GM19035 (cell line): Measurements from ENCODE around the gene HLCS.
"Not testable (repeated sequence)": the region's sequence is repeated elsewhere in the genome, so short reads cannot be mapped to it uniquely, and the experiment has no call there.

Source experiments
- ATAC-seq: cut with Tn5 transposase; IDR thresholded peaks from one replicate; pipeline ENCODE4 v1.9.1; 2021; ENCODE audit not compliant: unreplicated experiment

Gene HLCS

DNA sequence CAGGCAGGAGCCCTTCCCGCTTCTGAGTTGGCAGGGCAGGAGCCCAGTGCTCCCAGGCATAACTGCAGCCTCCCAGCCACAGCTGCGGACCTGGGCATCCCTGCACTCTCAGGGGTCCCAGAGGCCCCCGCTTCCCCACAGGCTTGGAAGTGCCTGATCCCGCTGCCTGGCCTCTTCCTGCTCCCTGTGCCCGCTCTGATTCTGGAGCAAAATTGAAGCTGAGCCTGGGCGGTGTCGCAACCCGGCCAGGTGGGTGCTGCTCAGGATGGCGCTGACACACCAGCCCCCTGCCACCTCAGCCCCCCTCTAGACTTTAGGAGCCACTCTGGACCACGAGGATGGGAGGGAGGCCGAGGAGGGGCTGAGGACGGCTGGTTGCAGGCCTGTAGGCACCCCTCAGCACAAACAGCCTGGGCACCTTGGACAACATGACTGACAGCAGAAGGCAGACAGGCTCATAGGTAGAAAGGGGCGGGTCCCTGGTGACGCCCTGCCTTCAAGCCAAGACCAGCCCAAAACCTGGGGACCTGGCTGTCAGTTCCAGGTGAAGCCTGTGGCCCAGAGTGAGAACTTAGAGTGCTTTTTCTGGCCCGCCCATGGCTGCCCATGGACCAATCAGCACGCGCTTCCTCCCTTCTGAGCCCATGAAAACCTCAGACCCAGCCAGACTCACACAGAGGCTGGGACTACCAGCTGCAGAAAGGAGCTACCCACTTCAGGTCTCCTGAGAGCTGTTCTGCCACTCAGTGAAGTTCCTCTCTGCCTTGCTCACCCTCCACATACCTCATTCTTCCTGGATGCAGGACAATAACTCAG is 7.2 kb downstream of the HLCS start:
- no peak for ATAC-seq

DNA sequence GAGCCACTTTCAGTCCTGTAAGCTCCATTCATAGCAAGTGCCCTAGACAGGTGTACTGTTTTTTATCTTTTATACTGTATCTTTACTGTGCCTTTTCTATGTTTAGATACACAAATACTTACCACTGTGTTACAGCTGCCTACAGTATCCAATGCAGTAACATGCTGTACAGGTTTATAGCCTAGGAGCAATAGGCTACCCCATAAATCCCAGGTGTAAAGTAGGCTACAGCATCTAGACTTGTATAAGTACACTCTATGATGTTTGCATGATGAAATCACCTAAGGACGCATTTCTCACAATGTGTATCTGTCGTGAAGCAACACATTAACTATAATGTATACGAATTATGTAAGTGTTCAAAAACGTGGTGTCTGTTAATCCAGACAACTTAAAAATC is 10.7 kb downstream of the HLCS start:
- no peak for ATAC-seq

DNA sequence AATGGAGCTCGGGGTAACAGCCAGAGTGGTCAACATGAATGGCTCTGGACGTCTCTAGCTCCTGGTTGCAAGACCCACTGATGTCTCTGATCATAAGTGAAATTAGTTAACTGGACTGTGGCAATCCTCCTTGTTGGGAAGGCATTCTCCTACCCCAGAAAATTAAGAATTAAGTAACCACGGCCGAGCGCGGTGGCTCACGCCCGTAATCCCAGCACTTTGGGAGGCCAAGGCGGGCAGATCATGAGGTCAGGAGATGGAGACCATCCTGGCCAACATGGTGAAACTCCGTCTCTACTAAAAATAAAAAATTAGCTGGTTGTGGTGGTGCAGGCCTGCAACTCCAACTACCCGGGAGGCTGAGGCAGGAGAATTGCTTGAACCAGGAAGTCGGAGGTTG is 14.1 kb downstream of the HLCS start:
- not testable (repeated sequence) for ATAC-seq

DNA sequence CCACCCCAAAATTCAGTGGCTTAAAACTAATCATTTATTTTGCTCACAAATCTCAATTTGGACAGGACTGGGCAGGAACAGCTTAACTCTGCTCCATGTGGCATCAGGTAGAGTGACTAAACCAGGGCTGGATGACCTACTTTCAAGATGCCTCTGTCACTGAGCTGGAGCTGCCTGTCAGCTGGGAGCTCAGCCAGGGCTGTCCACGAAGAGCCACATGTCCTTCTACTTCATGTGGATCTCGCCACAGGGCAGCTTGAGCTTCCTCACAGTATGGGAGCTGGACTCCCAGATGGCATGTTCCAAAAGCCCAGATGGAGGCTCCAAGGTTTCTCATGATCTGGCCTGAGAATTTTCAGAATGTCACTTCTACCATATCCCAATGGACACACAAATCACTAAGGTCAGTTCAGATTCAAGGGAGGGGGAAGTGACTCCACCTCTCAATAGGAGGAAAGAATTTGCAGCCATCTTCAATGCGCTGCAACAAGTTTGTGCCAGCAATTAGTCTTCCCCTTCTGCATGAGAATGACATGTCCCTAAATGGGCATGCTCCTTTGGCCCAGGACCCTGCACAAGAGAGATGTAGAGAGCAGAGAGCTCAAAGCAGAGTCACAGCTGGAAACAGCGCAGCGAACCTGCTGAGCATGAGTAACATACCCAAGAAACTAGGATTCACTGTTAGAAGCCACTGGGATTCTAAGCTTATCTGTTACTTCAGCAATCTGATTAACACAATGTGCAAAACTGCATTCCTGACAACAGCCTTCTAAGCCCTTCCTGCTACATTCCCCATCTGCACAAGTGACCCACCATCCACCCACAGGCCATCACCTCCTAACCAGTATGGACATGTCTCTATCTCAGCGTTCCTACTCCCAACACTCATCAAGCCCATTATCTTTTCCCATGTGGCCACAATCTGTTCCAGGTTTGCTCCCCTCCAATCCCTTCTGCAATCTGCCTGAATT is 17.0 kb downstream of the HLCS start:
- no peak for ATAC-seq

DNA sequence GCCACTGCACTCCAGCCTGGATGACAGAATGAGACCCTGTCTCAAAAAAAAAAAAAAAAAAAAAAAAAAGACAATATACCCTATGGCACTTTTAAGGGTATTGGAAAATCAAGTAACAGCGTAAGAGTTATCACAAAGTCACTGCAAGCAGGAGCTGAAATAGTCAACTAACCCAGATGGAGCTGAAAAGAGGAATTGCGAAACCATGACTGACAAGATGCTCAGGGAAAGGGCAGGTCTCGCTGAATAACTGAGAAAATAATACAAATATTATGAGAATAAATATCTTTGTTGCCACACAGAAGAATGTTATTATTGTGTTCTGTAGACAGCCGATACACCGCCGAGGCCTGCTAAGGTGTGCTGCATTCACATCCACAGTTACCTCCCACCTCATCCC is 17.8 kb downstream of the HLCS start:
- no peak for ATAC-seq

DNA sequence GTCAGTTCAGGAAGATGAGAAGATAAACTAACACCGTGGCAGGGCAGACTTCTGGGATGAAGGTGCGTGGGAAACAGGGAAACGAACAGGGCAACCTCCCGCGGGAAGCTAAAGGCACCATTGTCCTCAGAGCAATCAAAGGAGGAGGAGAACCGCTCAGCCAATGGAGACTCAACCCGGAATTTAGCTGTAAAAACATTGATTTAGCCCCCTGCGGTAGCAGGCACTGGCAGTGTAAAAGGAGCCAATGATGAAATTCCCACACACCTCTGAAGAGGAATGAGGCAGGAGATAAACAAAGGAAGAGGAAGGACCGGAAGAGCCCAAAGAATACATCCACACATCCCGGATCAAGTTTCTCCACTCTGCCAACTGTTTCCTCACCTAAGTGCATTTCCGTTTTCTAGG is 19.5 kb downstream of the HLCS start:
- ATAC-seq = no peak

DNA sequence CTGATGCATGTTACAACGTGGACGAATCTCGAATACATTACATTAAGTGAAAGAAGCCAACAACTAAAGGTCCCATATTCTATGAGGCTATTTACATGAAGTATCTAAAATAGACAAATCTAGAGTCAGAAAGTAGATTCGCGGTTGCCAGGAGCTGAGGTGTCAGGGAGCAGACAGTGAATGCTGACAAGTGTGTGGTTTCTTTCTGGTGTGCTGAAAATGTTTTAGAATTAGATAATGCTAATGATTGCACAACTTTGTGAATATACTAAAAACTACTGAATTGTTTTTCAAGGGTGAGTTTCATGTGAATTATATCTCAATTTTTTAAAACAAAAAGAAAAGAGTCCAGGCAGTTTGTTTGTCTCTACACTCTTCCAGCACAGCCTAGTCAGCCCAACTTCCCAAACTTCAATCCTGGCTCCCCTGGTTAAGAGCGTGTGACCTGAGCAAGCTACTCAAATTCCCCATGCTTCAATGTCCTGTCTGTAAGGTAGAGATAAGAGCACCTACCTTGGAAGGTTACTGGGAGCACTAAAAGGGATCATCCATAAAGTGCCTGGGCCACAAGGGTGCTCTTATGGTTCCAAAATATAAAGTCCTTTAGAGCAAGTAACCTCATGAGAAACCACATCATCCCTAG is 20.9 kb downstream of the HLCS start:
- no peak for ATAC-seq

DNA sequence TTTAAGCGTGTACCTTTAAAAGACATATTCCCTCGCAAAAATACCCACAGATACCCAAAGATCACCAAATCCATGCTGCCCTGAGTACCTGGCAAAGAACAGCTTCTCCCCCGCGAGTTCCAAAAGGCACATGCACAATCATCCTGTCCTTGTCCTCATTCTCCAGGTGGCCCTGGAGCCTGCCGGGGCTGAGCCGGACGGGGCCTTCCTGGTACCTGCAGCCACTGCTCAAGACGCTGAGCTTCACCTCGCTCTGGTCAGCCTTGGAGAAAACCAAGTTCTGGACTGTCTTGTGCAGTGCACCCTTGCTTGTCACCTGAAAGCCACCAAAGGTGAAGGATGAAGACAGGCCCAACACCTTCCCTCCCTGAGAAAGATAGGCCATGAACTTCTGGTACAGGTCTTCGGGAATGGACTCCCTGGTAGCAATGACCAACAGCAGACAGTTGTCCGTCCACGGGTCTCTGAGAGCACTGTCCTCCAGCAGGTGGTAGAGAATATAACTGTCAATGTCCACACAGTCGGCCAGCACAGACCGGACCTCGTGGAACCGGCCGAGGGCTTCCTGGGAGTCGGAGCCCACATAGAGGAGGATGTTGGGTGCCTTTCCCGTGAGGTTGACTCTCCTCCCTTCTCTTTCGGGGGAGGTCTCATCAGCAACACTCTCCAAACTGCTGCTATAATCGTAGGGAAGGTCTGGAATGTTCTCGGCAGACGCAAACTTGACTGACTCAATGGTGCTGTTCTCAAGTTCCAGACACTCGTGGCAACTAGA is 29.9 kb downstream of the HLCS start:
- no peak for ATAC-seq

DNA sequence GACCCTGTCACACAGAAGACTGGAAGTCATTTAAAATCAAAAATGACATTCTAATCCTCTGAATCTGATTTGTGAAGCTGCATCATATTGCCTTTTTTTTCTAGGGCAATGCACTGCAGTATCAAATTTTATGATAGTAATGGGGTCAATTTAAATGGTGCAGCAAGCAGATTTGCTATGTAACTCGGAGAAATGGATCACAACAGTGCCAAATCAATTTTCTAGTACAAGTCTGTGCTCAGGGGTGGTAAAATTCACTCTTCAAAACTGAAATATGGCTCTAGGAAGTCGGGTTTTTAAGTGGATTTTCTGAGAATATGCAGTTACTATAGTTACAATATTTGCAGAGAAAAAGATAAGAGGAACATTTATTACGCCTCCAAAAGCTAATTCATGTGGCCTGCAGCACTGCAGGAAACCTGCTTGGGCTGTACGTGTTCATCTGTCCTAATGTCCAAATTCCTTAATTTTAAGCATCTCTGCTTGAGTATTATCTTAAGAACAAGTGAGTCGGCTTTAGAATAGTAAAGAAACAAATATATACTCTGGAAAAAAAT is 31.5 kb downstream of the HLCS start:
- ATAC-seq = no peak

DNA sequence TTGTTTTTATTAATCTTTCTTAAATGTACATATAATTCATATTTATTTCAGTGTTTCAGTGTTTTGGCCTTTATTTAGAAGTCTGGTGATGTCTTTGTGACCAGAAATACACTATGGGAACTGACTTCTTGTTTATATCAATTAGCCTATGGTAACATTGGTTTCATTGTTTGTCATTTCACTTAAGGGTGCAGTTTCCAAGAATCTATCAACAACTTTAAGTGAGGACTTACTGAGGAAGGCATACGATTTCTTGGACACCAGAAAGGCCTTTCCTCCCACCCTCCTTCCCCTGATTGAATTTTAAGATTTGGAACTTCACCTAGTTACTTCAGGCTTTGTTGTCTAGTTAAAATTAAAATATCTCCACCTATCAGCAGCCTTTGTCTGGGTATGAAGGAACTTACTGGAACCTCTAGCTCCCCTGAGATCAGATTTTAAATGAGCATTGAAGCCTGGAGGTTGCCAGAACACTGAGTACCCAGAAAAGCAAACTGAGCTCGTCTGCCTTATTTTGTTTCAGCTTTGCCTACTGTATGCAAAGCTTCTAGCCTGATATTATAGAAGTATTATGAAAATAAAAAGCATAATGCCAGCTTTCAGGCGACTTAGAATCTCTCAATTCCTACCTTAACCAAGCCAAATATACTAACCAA is 34.2 kb downstream of the HLCS start:
- no peak for ATAC-seq

DNA sequence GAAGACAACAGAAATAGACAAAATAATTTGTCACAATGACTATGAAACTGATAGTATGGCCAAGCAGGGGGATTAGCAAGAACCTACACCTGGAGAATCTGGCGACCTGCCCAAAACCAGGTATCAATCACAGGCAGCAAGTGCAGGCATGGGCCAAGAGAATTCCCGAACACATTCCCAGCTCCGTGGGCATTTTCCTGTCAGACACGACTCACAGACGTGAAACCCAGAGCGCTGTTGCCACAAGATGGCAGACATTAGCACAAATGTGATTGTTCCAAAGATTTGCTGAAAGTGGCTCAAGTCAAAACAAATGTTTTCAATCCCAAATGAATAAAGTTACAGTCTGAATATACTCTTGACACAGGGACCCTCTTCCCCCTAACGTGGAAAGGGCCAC is 36.8 kb downstream of the HLCS start:
- no peak for ATAC-seq

DNA sequence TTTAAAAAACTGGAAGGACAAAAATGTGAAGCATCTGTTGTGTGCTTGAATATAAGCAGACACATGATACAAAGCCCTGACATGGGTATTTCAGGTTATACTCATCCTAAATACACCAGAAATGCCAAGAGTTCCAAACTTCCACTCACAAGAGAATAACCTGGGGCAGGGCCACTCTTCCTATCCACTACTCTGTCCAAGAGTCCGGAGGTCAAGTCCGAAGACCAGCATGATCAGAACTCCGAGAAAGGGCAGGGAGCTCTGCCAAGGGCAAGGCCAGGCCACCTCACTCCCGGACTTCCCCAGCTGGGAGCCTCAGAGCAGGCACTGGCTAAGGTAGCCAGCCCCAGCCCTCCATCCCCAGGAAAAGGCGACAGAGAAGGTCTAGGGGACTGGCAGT is 37.5 kb downstream of the HLCS start:
- no peak for ATAC-seq

DNA sequence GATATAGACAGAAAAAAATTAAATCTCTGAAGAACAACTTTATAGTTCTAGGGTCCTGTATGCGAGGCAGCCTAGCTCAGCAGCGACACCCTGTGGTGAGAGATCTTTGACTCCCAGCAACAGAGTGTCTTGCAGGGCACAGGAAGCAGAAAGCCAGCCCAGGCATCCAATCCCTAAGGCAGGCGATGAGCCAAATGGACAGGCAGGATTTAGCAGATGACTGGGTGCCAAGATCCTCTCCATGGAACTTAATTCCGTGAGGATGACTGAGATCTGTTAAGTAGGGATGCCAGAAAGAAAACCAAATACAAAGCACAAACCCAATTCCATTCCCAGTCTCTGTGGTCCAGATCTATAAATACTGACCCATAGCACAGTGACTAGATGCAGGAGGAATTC is 38.8 kb downstream of the HLCS start:
- no peak for ATAC-seq

DNA sequence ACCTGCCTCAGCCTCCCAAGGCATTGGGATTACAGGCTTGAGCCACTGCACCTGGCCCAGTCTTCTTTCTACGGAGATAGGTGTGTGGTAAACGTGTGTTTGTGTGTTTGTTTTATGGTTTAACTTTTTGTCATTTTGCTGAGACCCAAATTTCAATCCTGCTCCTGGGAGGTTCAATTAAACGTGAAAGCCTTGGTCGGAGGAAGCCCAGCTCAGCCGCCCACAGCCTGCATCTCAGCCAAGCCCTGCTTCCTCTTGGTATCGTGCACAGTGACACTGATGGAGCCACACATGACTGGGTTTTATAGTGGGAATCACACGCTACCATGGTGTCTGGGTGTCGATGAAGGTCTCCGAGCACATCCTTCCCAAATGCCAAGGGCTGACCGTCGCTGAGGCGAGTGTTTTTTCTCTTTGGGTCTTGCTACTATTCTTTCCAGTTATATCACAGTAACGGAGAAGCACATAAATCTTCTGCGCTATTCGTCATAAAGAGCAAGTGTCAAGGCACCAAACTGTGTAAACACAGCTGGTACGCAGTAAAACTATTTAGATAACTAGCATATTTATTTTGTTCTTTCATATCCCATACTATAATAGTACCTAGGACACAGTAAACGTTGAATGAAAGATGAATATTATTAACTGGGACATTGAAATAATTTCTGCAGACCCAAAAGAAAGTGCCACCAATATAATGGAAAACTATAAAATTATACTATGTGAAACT is 39.3 kb downstream of the HLCS start:
- no peak for ATAC-seq

DNA sequence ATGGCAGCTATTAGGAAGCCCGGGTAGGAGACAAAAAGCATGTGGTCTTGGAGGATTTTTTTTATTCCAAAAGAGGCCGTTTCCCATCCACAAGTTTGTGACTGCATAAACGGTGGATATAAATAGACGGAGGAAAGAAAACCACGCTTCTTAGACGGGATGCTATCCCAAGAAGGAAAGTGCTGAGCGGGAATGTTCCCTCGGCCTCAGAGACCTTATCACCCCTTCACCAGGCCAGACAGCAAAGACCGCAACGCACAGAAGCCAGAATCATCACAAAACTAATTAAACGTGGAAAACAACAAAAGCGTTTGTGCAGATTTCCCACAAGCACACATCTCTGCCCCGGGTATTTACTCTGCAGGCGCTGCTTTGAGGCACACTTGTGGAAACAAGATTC is 43.2 kb downstream of the HLCS start:
- ATAC-seq = no peak

DNA sequence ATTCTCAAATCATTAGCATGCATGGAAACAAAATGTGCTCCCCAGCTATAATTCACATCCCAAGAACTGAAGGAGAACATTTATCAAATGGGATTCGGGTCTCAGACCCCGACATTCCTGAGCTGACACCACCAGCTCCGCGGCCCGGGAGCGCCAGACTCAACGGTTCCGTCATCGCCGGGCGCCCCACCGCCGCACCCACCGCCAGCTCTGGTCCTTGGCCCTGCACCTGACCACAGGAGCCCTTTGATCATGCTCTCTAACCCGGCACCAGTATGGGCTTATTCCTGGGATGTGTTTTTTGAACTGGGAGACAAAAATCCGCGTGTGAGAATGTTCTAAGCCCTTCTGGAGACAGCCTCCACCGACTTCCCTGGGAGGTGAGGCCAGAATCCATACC is 43.6 kb downstream of the HLCS start:
- ATAC-seq = no peak

DNA sequence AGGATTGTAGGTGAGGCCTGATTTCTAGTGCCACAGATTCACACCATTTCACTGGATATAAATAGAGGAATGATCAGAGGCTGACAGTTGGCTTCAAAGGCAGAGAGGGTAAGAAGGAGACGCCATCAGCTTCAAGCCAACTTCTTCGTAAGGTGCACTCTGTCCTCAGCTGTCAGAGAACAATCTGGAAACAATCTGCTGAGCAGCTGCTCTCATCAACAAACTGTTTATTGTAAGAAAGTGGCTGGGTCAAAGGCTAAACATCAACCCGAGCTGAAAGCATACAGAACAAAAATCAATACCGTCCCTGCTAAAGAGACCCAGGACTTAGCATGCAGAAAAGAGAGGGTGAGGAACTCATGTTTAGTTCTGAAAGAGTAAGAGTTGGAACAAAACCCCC is 48.2 kb downstream of the HLCS start:
- no peak for ATAC-seq

DNA sequence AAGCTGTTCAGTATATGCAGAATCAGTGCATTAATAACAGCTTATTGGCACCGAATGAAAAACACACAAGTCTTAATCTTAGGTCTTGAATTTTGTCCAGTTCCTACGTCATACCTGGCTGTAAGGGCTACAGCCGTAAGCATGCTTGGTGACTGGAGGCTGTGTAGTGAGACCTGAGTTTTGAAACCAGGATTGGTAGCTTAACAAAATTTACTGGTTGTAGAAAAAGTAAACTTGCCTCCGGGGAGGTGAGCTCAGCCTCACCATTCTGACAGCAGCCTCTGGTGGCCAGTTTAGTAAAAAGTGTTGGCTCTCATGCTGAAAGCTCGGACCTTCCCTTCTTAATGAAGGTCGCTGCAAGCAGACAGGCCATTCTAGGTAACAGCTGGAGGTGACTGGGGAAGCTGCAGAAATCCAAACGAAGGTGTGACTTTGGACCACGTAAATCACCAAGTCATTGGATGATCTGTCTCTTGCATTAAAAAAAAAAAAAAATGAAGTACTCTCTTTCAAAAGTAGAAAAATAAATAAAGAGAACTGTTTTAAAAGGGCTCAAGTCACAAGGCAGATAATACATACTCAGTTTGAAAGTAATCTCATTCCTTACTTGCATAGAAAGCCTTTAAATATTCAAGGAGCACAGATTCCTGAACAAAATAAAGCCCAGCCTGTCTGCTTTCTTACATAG is 48.9 kb downstream of the HLCS start:
- no peak for ATAC-seq

DNA sequence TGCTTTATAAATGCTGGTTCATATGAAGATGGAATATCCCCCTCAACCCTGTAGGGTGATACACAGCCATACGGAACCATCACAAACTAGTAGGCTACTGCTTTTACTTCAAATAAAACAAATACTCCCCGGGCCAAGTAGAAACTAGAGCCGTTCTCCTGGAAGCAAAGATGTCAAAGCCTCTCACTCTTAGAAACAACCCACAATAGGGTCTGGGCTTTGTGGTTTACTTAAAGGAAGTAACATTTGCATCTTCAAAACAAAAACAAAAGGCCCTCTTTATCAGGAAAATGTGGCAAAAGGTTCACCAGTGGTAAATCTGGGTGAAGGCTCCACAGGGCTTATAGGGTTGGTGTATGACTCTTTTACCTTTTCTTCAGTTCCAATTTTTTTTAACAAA is 49.8 kb downstream of the HLCS start:
- ATAC-seq = no peak
